C4-2B (cell line): ENCODE results near the gene PLBD2.

Experiments used
- CTCF ChIP-seq: fragments of 450-650 bp; conservative IDR thresholded peaks from 2 replicates; pipeline ENCODE4 v1.5.1; 2017; ENCODE audit warnings: mild to moderate bottlenecking
- ZFX ChIP-seq: fragments of 450-650 bp; IDR thresholded peaks from 2 replicates; pipeline ENCODE4 v1.6.1; 2017

GRCh38 chr12:113432986-113433385 is 74.6 kb downstream of the PLBD2 start:
- TF ChIP-seq CTCF: no peak
- no peak for TF ChIP-seq ZFX
